Measurements from ENCODE around the gene SLIT3.

- TF ChIP-seq POLR2A (IDR thresholded peaks at IDR 0.05) (no peak), CTCF (IDR thresholded peaks at IDR 0.05) (no peak)
Observed at GRCh38 chr5:168932400-168933189, 368.3 kb downstream of the SLIT3 start.
